Endothelial cell of umbilical vein (primary cell): Measurements from ENCODE around the gene FZR1.

Source experiments
- EZH2 ChIP-seq: IDR thresholded peaks from 2 replicates; pipeline ENCODE4 v1.6.1; 2012; ENCODE audit warnings: borderline replicate concordance, low read depth, mild to moderate bottlenecking, moderate library complexity, low read length, inconsistent platforms; ENCODE audit not compliant: severe bottlenecking
- GATA2 ChIP-seq: IDR thresholded peaks from 2 replicates; pipeline ENCODE4 v1.7.0; 2011; ENCODE audit warnings: low read depth, mild to moderate bottlenecking, moderate library complexity, mixed read lengths, low read length; ENCODE audit not compliant: insufficient read length, insufficient read depth
- JUN ChIP-seq: IDR thresholded peaks from 2 replicates; pipeline ENCODE4 v1.6.1; 2011; ENCODE audit warnings: borderline replicate concordance, low read depth; ENCODE audit not compliant: insufficient read length, insufficient read depth
- MYC ChIP-seq: IDR thresholded peaks from one replicate; pipeline ENCODE4 v1.6.1; 2011; ENCODE audit warnings: mild to moderate bottlenecking, low read depth, low read length
- POLR2A ChIP-seq: IDR thresholded peaks from 2 replicates; pipeline ENCODE4 v1.6.1; 2012; ENCODE audit warnings: low read depth, mild to moderate bottlenecking, control low read depth, low read length
- POLR2AphosphoS5 ChIP-seq: IDR thresholded peaks from 2 replicates; pipeline ENCODE4 v1.6.1; 2012; ENCODE audit warnings: low read depth, mild to moderate bottlenecking, control low read depth, low read length, moderate library complexity; ENCODE audit not compliant: insufficient read depth
- TF ChIP-seq, protein P1 (sequence below), 2 donors: IDR thresholded peaks; 1 replicate in 1 of 2; 2 replicates in 1 of 2; pipeline ENCODE4 v1.5.1; 2011; ENCODE audit warnings: low read length in 2 of 2, mild to moderate bottlenecking in 2 of 2, moderate library complexity in 2 of 2, control low read depth in 1 of 2, inconsistent platforms in 1 of 2, low read depth in 1 of 2; ENCODE audit not compliant: insufficient read depth in 1 of 2; ENCODE audit errors: extremely low read depth in 1 of 2
- TF ChIP-seq, protein P2 (sequence below): IDR thresholded peaks from 2 replicates; pipeline ENCODE4 v1.6.1; 2011; ENCODE audit not compliant: insufficient read depth, insufficient read length

DNA sequence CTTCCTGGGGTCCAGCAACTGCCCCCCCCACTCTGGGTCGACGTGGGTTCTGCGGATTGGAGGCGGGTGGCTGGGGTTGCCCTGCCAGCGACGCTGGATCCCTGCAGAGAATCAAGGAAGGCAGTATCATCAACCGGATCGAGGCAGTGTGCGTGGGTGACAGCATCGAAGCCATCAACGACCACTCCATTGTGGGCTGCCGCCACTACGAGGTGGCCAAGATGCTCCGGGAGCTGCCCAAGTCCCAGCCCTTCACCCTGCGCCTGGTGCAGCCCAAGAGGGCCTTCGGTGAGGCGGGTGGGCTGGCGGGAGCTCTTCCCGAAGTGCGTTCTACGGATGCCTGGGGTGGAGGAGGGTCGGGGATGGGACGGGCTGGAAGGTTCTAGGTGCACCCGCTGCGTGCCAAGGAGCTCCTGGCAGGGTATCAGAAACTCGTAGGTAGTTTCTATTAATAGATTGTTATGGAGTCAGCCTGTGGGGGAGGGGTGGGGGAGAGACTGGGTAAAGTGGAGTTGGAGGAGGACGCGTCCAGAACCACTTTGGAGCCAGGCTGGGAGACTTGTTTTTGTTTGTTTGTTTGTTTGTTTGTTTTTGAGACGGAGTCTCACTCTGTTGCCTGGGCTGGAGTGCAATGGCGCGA lies 80.7 kb downstream of the FZR1 start:
- no peak for TF ChIP-seq EZH2
- TF ChIP-seq, protein P1, sequence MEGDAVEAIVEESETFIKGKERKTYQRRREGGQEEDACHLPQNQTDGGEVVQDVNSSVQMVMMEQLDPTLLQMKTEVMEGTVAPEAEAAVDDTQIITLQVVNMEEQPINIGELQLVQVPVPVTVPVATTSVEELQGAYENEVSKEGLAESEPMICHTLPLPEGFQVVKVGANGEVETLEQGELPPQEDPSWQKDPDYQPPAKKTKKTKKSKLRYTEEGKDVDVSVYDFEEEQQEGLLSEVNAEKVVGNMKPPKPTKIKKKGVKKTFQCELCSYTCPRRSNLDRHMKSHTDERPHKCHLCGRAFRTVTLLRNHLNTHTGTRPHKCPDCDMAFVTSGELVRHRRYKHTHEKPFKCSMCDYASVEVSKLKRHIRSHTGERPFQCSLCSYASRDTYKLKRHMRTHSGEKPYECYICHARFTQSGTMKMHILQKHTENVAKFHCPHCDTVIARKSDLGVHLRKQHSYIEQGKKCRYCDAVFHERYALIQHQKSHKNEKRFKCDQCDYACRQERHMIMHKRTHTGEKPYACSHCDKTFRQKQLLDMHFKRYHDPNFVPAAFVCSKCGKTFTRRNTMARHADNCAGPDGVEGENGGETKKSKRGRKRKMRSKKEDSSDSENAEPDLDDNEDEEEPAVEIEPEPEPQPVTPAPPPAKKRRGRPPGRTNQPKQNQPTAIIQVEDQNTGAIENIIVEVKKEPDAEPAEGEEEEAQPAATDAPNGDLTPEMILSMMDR (IDR thresholded peaks at IDR 0.05; ENCODE audit: extremely low read depth in 1 of 2, insufficient read depth in 1 of 2, low read depth in 1 of 2, low read length in 2 of 2), result no peak
- TF ChIP-seq MYC, result no peak
- TF ChIP-seq POLR2A, result no peak
- no peak for TF ChIP-seq POLR2AphosphoS5
- TF ChIP-seq, protein P2, sequence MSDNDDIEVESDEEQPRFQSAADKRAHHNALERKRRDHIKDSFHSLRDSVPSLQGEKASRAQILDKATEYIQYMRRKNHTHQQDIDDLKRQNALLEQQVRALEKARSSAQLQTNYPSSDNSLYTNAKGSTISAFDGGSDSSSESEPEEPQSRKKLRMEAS, result no peak
- no peak for TF ChIP-seq JUN
- TF ChIP-seq GATA2, result no peak
